WERI-Rb-1 (cell line): Measurements from ENCODE around the gene FBXO48.

Experiments
- DNase-seq: peaks from one replicate; pipeline ENCODE4 v3.0.0-alpha.2; 2020
- H3K27ac ChIP-seq: fragments of 250-450 bp; sonication (Bioruptor Pico); 2 replicates; pipeline ENCODE4 v1.5.1; 2020; ENCODE audit warnings: mild to moderate bottlenecking, moderate library complexity
- H3K27me3 ChIP-seq: fragments of 250-450 bp; sonication (Bioruptor Pico); 2 replicates; pipeline ENCODE4 v1.5.1; 2021; ENCODE audit warnings: mild to moderate bottlenecking, low read depth, moderate library complexity; ENCODE audit not compliant: insufficient read depth, severe bottlenecking
- H3K36me3 ChIP-seq: fragments of 250-450 bp; sonication (Bioruptor Pico); 2 replicates; pipeline ENCODE4 v1.5.1; 2020; ENCODE audit warnings: mild to moderate bottlenecking, moderate library complexity
- H3K4me3 ChIP-seq: 2 replicates; pipeline ENCODE4 v1.5.1; 2011; ENCODE audit warnings: low read depth, mild to moderate bottlenecking, control low read depth, low read length
- H3K9me3 ChIP-seq: fragments of 250-450 bp; sonication (Bioruptor Pico); 2 replicates; pipeline ENCODE4 v1.5.1; 2021; ENCODE audit warnings: mild to moderate bottlenecking, moderate library complexity; ENCODE audit not compliant: severe bottlenecking
- CTCF ChIP-seq: IDR thresholded peaks from 2 replicates; pipeline ENCODE4 v1.5.1; 2011; ENCODE audit warnings: low read depth, mild to moderate bottlenecking, control low read depth, inconsistent platforms, low read length

Gene FBXO48

GRCh38 chr2:68431316-68431972, 35.6 kb downstream of the FBXO48 start:
- no peaks in the 10 kb centered on the region for H3K36me3 ChIP-seq
- DNase-seq = no peak
- no peak for TF ChIP-seq CTCF
- H3K27me3 ChIP-seq = no peaks in the 10 kb centered on the region
- H3K4me3 ChIP-seq = no peak overlapping the region
- no peaks in the 10 kb centered on the region for H3K9me3 ChIP-seq
- H3K27ac ChIP-seq = no peak overlapping the region

- H3K27ac ChIP-seq = no peak overlapping the region
- DNase-seq = no peak
- H3K27me3 ChIP-seq = peaks cover 3% of the 10 kb centered on the region
- H3K4me3 ChIP-seq = no peak overlapping the region
- TF ChIP-seq CTCF = no peak
- no peaks in the 10 kb centered on the region for H3K9me3 ChIP-seq
- no peaks in the 10 kb centered on the region for H3K36me3 ChIP-seq
Measured at GRCh38 chr2:68429311-68429826, 37.7 kb downstream of the FBXO48 start.

- Histone ChIP-seq H3K27me3 (peaks cover 3% of the 10 kb centered on the region), H3K27ac (no peak overlapping the region), H3K4me3 (no peak overlapping the region), H3K9me3 (no peaks in the 10 kb centered on the region), H3K36me3 (no peaks in the 10 kb centered on the region)
- DNase-seq = no peak
- TF ChIP-seq CTCF = no peak
Measured at GRCh38 chr2:68428746-68429145, 38.3 kb downstream of the FBXO48 start.

- no peaks in the 10 kb centered on the region for H3K36me3 ChIP-seq
- TF ChIP-seq CTCF = no peak
- DNase-seq = no peak
- H3K27me3 ChIP-seq = peaks cover 3% of the 10 kb centered on the region
- no peak overlapping the region for H3K27ac ChIP-seq
- H3K9me3 ChIP-seq = no peaks in the 10 kb centered on the region
- no peak overlapping the region for H3K4me3 ChIP-seq
Measured at GRCh38 chr2:68428126-68428525, 39.0 kb downstream of the FBXO48 start.

GRCh38 chr2:68426848-68427579, 40.1 kb downstream of the FBXO48 start:
- H3K27ac ChIP-seq = no peak overlapping the region
- H3K4me3 ChIP-seq = no peak overlapping the region
- no peak for TF ChIP-seq CTCF

More at GRCh38 chr2:68426848-68427579, 40.1 kb downstream of the FBXO48 start:
- H3K36me3 ChIP-seq = no peaks in the 10 kb centered on the region
- peaks cover 3% of the 10 kb centered on the region for H3K27me3 ChIP-seq
- DNase-seq = no peak
- H3K9me3 ChIP-seq = no peaks in the 10 kb centered on the region
